Kidney (tissue), 14 donors: ENCODE data around the gene CIBAR2. TPM values are rescaled to one million over a fixed set of nuclear protein-coding genes. Genes with fewer than 3 reads are reported as not detected.

Source experiments
- DNase-seq, 5 donors: peaks; one replicate each; pipeline ENCODE4 v3.0.0-alpha.2; 2013 to 2020
- FAIRE-seq: peaks from 2 replicates; lab custom pipeline; 2012; peaks lifted over from hg19 to GRCh38; lab: Jason Lieb, UNC
- H3K27ac ChIP-seq, 2 donors: one replicate each; pipeline ENCODE4 v1.7.0; 2013; ENCODE audit warnings: low read depth in 2 of 2, low read length in 2 of 2, inconsistent platforms in 1 of 2
- H3K27me3 ChIP-seq: one replicate; pipeline ENCODE4 v1.7.1; 2013; ENCODE audit warnings: low read length, inconsistent platforms; ENCODE audit not compliant: control insufficient read depth, insufficient read depth
- H3K36me3 ChIP-seq, 3 donors: one replicate each; pipeline versions ENCODE4 v1.7.0 to v1.7.1; 2013; ENCODE audit warnings: low read length in 3 of 3, control low read depth in 1 of 3, inconsistent platforms in 1 of 3; ENCODE audit not compliant: insufficient read depth in 3 of 3, control insufficient read depth in 2 of 3
- H3K4me1 ChIP-seq, 3 donors: one replicate each; pipeline versions ENCODE4 v1.7.0 to v1.7.1; 2013; ENCODE audit warnings: low read length in 3 of 3, inconsistent platforms in 1 of 3, low read depth in 1 of 3; ENCODE audit not compliant: control insufficient read depth in 2 of 3, insufficient read depth in 2 of 3
- H3K4me3 ChIP-seq, 3 donors: one replicate each; pipeline versions ENCODE4 v1.7.0 to v1.8.1; 2013; ENCODE audit warnings: low read length in 3 of 3, control low read depth in 1 of 3, inconsistent platforms in 1 of 3
- H3K9ac ChIP-seq, 3 donors: one replicate each; pipeline versions ENCODE4 v1.7.0 to v1.7.1; 2013; ENCODE audit warnings: low read length in 3 of 3, control low read depth in 1 of 3, inconsistent platforms in 1 of 3
- H3K9me3 ChIP-seq, 3 donors: one replicate each; pipeline versions ENCODE4 v1.7.0 to v1.7.1; 2013; ENCODE audit warnings: low read length in 3 of 3, control low read depth in 1 of 3, inconsistent platforms in 1 of 3; ENCODE audit not compliant: control insufficient read depth in 2 of 3, insufficient read depth in 1 of 3
- CTCF ChIP-seq: IDR thresholded peaks from 3 replicates; pipeline ENCODE4 v1.5.1; 2012; ENCODE audit warnings: mild to moderate bottlenecking, moderate library complexity, borderline replicate concordance; ENCODE audit not compliant: insufficient read depth; ENCODE audit errors: extremely low read depth
- intact Hi-C: fragments of 100-400 bp; cut with DNase I; formaldehyde crosslinking; loops from one replicate; pipeline ENCODE4 v1.11.1; 2022
- polyA plus RNA-seq: library from polyadenylated mRNA; stranded (reverse); fragments of 350-450 nt; fragmentation: Illumina TruSeq; extraction: RNeasy Lipid Tissue Mini Kit (QIAGEN cat#74804); gene quantifications from one replicate; pipeline ENCODE4 v1.2.3, GENCODE V29; 2014; ENCODE audit warnings: low read depth, low replicate concordance; ENCODE audit not compliant: insufficient read depth
- total RNA-seq: library from RNA; stranded (reverse); fragmentation: NEBNext Ultra II Directional; extraction: Animal tissue kit (Norgen Biotek cat#: 25700); gene quantifications from one replicate; pipeline ENCODE4 v1.2.1, GENCODE V29; 2021
- donor health status: control.
- donor health status: control.
- donor health status: control.
- donor health status: control.
- donor health status: control.
- donor health status: DM: yes; HTN: yes; CAD: no.
- donor health status: Normal renal cell carcinoma (clear cell type).

CIBAR2 gene
- total and polyA plus RNA-seq, 2 donors from 2014 or later, result 1.6 TPM; not detected in 1

- Histone ChIP-seq H3K9me3 (no peaks in the 10 kb centered on the region), H3K9ac (no peak overlapping the region), H3K4me3 (no peak overlapping the region), H3K27ac (no peak overlapping the region), H3K36me3 (peaks cover 0 to 4% (median 3%) of the 10 kb centered on the region in 3 donors), H3K27me3 (no peaks in the 10 kb centered on the region), H3K4me1 (peaks cover 0 to 4% (median 0%) of the 10 kb centered on the region in 3 donors)
- FAIRE-seq (no peak), DNase-seq (peak in 1 of 5 donors; percentile 69)
- TF ChIP-seq CTCF, result no peak
- intact Hi-C loops, result no loop called here
Observed at GRCh38 chr16:85083051-85083639, 29.1 kb downstream of the CIBAR2 start.

GRCh38 chr16:85082173-85083050, 29.9 kb downstream of the CIBAR2 start:
- FAIRE-seq, result no peak
- Histone ChIP-seq H3K9me3 (no peaks in the 10 kb centered on the region), H3K36me3 (peaks cover 0 to 4% (median 3%) of the 10 kb centered on the region in 3 donors), H3K4me3 (no peak overlapping the region), H3K4me1 (peaks cover 0 to 4% (median 0%) of the 10 kb centered on the region in 3 donors), H3K27me3 (no peaks in the 10 kb centered on the region), H3K9ac (no peak overlapping the region), H3K27ac (no peak overlapping the region)
- peak in 4 of 5 donors; percentile 46 to 72 (median 61) for DNase-seq
- intact Hi-C loops, result no loop called here
- no peak for TF ChIP-seq CTCF

- DNase-seq, result peak in 1 of 5 donors; percentile 68
- FAIRE-seq, result no peak
- Histone ChIP-seq H3K4me3 (no peak overlapping the region), H3K4me1 (no peaks in the 10 kb centered on the region), H3K36me3 (peaks cover 0 to 4% (median 3%) of the 10 kb centered on the region in 3 donors), H3K9me3 (no peaks in the 10 kb centered on the region), H3K9ac (no peak overlapping the region), H3K27me3 (no peaks in the 10 kb centered on the region), H3K27ac (no peak overlapping the region)
- no peak for TF ChIP-seq CTCF
- intact Hi-C loops, result no loop called here
Observed at GRCh38 chr16:85081765-85082164, 30.5 kb downstream of the CIBAR2 start.
